Glomerular visceral epithelial cell (primary cell): ENCODE results near the gene VAX1.

ENCODE experiments used
- DNase-seq: peaks from one replicate; pipeline ENCODE4 v3.0.0-alpha.2; 2016; ENCODE audit errors: extremely low spot score

VAX1 gene

DNA sequence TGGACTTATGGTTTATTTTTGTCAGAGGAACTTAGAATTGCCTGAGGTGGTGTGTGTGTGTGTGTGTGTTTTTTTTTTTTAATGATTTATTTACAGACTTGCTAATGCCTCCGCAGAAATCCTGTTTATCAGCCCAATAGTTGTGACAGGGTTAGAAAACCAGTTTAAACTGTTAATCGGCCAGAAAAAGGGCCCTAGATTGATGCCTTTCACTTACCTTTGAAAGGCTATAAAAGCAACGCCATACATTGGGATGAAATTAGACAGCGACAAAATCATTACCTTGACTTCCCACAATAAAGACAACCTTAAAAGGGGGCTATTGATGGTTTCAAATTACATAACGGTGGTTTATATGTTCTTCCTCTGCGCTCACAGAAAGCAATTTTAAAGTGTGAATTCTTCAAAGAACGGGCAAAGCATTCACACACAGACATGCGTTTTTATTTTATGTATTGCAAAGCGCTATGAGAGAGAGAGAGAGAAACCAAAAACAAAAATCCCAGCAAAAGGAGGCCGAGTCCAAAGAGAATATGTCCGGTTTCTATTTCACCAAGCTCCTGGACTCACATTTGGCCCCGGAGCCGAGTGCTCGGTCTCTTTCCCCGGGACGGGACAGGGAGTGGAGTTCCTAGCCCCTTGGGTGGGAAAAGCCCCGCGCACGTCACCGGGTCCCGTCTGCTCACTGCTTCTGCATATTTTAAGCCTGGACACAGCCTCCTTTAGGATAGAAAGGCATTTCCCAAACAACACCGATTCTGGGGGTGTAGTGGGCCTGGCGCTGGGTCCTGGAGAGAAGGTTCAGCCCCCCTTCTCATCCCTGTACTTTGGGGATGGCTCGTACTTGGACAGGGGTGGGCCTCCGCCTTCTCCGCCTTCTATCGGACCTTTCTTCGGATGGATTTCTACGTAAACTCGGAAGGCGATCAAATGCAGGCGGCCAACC, 26.8 kb upstream of the VAX1 start:
- no peak for DNase-seq

GRCh38 chr10:117163954-117164548, 26.0 kb upstream of the VAX1 start:
- DNase-seq: no peak

DNA sequence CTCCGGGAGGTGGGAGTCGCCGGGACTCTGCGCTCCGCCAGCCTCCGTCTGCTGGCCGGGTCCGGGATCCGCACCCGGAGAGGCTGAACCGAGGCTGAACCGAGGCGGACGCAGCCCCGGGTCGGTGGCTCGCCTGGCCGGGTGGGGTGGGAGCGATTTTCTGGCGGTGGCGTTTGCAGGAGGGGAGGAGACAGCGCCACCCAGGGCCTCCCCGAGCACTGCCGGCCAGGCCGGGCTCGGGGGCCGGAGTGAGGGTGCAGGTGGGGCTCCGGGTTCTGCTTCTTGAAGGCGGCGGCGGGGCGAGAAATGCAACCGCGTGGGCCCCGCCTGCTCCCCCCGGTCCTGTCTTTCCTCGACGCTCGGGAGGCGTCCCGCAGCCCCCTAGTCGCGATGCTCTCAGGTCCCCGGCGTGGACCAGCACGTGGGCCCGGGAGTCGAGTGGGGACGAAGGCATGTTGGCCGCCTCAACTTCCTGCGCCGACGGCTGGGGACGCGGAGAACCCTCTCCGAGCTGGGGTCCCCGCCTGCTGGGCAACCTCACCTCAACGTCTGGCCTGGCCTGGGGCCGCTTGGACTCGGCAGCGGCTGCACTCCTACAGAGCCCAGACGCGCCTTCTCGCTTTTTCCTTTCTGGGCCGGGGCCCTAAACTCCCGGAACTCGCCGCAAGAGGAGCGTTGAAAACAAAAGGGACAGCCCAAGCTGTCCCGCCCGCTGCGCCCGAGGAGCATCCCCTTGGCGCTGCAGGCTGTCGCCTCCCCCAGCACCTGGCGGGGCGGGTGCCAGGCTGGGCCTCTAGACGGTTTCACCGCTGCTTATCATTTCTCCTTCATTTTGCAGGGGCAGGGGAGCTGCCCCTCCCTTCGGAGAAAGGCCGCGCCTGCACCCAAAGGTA, 25.2 kb upstream of the VAX1 start:
- DNase-seq: no peak

- no peak for DNase-seq
Observed at GRCh38 chr10:117162093-117163060, 24.3 kb upstream of the VAX1 start.

DNA sequence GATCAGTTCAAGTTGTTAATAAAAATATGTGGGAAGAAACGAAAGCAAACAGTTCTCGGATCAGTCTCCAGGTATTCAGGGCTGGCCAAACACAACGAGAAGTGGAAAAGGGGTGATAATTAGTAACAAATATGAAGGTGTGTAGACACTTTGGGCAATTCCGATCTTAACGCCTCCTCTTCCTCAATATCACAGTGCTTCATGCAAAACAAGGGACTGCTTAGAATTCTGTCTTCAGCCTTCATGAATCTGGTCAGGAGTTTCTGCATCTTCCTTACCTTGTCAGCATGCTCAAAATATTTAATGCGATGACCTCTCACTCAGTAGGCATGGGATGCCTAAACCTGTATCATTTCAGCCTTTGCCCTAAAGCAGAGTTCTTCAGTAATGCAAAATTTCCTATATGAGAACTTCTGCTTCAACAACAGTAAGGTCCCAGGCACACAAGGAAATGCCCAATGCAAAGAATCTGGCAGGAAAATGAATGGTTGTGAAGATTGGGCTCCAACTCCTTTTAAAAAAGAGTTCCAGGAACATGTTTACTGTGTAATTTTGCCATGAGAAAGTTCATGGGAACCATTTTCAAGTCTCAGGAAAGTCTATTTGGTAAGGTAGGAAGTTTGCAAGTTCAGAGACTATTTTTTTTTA, 23.4 kb upstream of the VAX1 start:
- DNase-seq: no peak

GRCh38 chr10:117160567-117160966, 22.5 kb upstream of the VAX1 start:
- no peak for DNase-seq

- DNase-seq: no peak
Observed at GRCh38 chr10:117159390-117159789, 21.3 kb upstream of the VAX1 start.

GRCh38 chr10:117158297-117158696, 20.2 kb upstream of the VAX1 start:
- DNase-seq: no peak

- DNase-seq: no peak
Observed at GRCh38 chr10:117152668-117153067, 14.6 kb upstream of the VAX1 start.

- no peak for DNase-seq
Observed at GRCh38 chr10:117148284-117148683, 10.2 kb upstream of the VAX1 start.

GRCh38 chr10:117145019-117145418, 6.9 kb upstream of the VAX1 start:
- no peak for DNase-seq

DNA sequence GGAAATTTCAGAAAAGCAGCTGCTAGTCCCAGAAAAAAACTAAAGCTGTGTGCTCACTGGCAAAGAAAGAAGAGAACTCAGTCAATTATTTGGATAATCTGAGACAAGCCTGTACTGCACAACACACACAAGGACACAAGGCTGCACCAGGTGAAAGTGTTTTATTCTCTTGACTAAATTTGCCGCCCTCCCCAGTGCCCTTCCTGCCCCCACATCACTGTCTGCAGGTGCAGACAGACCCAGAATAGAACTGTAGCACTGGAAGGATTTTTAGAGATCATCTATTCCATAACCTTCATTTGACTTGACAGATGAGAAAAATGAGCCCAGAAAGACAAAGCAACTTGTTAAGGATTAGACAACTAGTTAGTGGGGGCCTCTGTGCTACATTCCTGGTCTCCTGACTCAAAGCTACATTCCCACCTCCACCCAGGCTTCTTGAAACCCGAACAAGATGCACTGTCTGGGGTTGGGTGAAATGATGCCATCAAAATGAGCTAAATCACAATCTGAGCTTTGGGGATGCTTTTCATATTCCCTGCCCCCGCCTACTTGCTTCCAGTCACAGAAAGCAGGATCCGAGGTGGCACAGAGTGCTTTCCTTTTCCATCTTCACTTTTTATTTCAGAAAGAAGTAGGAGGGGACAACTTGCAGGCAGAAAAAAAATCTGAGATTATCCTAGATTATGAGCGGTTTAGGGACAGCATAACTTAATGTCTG, 5.2 kb upstream of the VAX1 start:
- no peak for DNase-seq

- DNase-seq: no peak
Observed at GRCh38 chr10:117140525-117140902, 2.4 kb upstream of the VAX1 start.

DNA sequence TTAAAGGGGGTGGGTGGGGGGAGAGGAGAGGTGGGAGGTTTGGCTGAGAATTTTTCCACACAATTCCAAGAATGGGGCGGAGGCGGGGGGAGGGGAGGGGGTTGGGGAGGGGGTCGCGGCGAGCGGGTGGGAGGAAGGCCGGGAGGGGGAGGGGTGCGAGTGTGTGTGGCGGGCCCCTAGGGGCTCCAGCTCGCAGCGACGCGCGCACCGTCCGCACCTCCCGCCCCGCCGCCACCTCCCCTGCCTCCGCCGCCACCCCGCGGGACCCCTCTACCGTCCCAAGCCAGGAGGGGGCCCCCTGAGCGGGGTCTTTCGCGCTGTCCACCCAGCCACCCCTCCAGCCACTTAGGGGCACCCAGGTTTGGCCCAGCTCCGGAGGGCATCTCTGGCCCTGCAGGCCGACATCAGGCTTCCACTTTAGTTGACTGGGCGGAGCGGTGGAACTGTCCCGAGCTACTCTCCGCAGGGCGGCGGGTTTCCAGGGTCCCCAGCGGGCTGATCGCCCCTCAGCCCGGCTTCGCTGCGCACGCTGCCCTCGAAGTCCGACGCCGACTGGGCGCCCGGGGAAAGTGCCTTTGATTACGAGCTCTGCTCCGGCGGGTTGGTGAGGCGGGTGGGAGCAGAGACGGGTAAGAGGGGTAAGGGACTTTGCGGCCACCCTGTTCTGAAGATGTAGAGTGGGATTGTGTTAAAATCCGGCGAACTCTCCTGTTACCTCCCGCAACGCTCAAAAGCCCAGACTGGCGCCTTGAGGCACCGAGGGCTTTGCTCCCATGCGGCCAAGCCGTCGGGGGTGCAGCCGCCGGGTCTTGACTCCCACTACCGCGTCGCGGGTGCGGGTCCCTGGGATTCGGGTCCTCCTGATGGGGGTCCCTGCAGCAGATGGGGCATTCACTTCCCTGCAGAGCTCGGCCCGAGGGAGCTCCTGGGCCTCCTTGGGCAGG, 1.8 kb upstream of the VAX1 start:
- no peak for DNase-seq

DNA sequence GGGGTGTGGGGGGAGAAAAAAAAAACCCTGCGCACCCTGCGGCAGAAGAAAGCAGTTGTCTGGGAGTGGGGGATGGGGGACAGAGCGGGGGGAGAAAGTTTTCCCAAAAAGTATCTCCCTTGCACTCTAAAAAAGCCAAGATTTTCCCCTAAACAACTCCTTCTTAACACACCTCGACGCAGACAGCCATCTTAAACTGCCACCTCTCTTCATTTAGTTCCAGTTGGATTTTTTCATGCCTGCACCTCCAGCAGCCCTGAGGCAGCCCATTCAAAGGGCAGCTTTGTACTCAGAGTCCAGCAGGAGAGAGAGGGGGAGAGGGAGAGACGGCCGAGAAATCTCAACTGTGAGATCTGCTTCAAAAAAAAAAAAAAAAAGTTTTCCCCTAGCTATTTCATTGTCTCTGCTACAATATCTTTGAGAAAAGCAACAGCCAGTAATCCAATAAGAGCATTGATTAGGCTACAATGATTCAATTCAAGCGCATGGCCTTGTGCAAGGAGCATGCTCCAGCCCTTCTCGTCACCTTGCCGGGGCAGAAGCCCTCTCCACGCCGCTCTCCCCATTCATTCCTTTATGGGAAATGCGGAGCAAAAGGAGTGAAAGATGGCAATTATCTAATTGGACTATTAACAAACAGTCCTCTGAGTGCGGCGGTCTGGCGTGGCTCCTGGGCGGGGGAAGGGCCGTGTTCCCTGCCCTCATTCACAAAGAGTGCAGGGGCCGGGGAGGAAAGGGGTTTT, 939 bp upstream of the VAX1 start:
- DNase-seq: no peak

DNA sequence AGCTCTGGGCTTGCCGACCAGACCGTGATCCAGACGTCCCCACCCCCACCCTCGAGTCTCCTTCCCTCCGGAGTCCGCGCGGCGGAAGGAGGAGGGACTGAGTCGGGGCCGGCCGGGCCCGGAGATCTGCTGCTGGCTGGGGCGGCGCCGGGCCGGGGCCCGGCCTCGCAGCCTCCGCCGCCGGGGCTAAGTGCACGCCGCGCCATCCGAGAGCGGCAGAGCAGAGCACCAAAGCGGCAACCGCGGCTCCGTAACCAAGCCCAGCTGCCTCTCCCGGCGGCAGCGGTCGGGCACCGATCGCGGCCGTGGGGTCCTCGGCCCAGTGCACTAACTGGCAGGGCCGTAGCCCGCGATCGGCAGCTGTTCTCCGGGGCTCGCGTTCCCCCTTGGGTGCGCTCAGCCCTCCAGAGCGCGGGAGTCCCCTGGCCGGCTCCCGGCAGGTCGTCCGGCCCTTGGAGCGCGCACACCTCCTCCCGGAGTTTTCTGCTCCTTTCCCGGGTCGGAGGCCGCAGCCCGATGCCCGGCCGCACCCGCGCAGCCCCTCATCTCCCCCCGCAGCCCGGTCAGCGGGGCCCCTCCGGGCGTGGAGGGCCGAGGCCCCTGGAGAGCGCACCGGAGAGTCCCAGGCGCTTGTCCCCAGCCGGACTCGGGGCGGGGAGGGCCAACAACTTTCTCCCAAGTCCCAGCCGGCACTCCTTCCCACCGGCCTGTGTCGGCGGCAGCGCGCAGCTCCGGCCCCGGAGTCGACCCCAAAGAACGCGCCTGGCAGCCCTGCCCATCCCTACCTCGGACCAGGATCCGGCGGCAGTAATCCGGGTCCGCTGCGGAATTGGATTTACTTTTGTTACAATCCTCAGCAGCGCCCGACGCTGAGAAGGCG, 799 bp downstream of the VAX1 start:
- no peak for DNase-seq

- DNase-seq: no peak
Observed at GRCh38 chr10:117136391-117136975, 1.6 kb downstream of the VAX1 start.
